Measurements from ENCODE around the gene ACTN1. TPM values are rescaled to one million over a fixed set of nuclear protein-coding genes. Genes with fewer than 3 reads are reported as not detected.

ACTN1 gene
- total and polyA plus RNA-seq, 2 of the 8 experiments (the other 6 are each of a cell fraction or from before 2014, with no cell fraction given) = 236 to 262 TPM

GRCh38 chr14:68979722-68980451 is 785 bp upstream of the ACTN1 start:
- no peak overlapping the region for H2AFZ ChIP-seq (ENCODE audit: low read length)
- ChIA-PET CTCF (ENCODE audit: partially characterized antibody) (interaction anchor here (0.6 to 1.9 kb wide), 12 partner anchors 9 to 219 kb away, joined by 3 to 5 read pairs (median 4); no protein-coding TSS in a partner anchor), POLR2A (ENCODE audit: partially characterized antibody) (interaction anchor here (0.6 to 2.6 kb wide), 29 partner anchors 9 to 173 kb away, joined by 3 to 13 read pairs (median 4); no protein-coding TSS in a partner anchor)
- peak overlapping the region; percentile 84 for H4K5ac ChIP-seq (ENCODE audit: insufficient read length, low read depth, low read length)
- no peaks in the 10 kb centered on the region for H3K9me3 ChIP-seq (ENCODE audit: insufficient read depth in 2 of 2, low read depth in 1 of 2, low read length in 1 of 2)
- H3K4me3 ChIP-seq (ENCODE audit: extremely low read depth in 1 of 4, insufficient read depth in 2 of 4, low read depth in 3 of 4, low read length in 4 of 4) = peak overlapping the region; percentile 61 to 99 (median 82)
- H2BK5ac ChIP-seq (ENCODE audit: low read depth, low read length) = peak overlapping the region; percentile 69; the same call in 1 of the 2 replicates
- DNase-seq (ENCODE audit: low read depth in 1 of 2, low spot score in 2 of 2) (peak in 1 of 2 experiments; percentile 81), FAIRE-seq (no peak)
- H3K14ac ChIP-seq (ENCODE audit: insufficient read length) = no peak overlapping the region
- H3K4me2 ChIP-seq (ENCODE audit: insufficient read depth in 1 of 2, low read depth in 2 of 2, low read length in 2 of 2) = peak overlapping the region; percentile 85 to 92
- peak overlapping the region; percentile 75; the same call in 1 of the 2 replicates for H3K18ac ChIP-seq (ENCODE audit: extremely low read depth, low read length)
- H3K79me2 ChIP-seq (ENCODE audit: control insufficient read depth in 1 of 2, insufficient read depth in 2 of 2, low read length in 2 of 2) = peaks cover 24 to 36% of the 10 kb centered on the region in 2 experiments
- no peak overlapping the region for H3K23ac ChIP-seq (ENCODE audit: insufficient read length)
- no peak overlapping the region for H2AK5ac ChIP-seq (ENCODE audit: low read depth, low read length)
- H3K23me2 ChIP-seq (ENCODE audit: low read depth, low read length) = peaks cover 3% of the 10 kb centered on the region; the same call in 1 of the 2 replicates
- no peak overlapping the region for H3K27ac ChIP-seq (ENCODE audit: low read depth, low read length)
- H3K4me1 ChIP-seq (replicated peaks in 1 of 4; ENCODE audit: control insufficient read depth in 3 of 4, insufficient read depth in 4 of 4, low read length in 3 of 4) = peaks cover 4 to 20% (median 11%) of the 10 kb centered on the region in 4 experiments
- peaks cover 13% of the 10 kb centered on the region for H3K79me1 ChIP-seq (ENCODE audit: low read depth, low read length)
- 2% methylated on average over 31 of the region's 44 CpGs; no CpG with 5 or more reads in 1 of the 2 experiments for WGBS, 2 experiments (ENCODE audit: extremely low coverage in 1 of 2, insufficient coverage in 1 of 2, insufficient read length in 1 of 2, insufficient replicate concordance in 2 of 2, low coverage in 1 of 2, low lambda C conversion rate in 2 of 2, missing lambda C conversion rate in 1 of 2)
- peak overlapping the region; percentile 32 for H3K56ac ChIP-seq (replicated peaks; ENCODE audit: insufficient read length, low read depth, low read length)
- peak overlapping the region; percentile 30; the same call in 1 of the 2 replicates for H2BK12ac ChIP-seq (ENCODE audit: low read depth, low read length)
- H4K20me1 ChIP-seq (replicated peaks in 1 of 2; ENCODE audit: control insufficient read depth in 1 of 2, insufficient read depth in 2 of 2, low read length in 2 of 2) = peaks cover 12 to 15% of the 10 kb centered on the region in 2 experiments
- no peaks in the 10 kb centered on the region; a peak in 1 of 7 replicates for H3K27me3 ChIP-seq (replicated peaks in 1 of 4; ENCODE audit: control insufficient read depth in 3 of 4, extremely low read depth in 1 of 4, insufficient read depth in 3 of 4, low read length in 3 of 4)
- H3K9ac ChIP-seq (replicated peaks in 1 of 4; ENCODE audit: extremely low read depth in 1 of 4, low read depth in 3 of 4, low read length in 3 of 4) = peak overlapping the region in 3 of 4 experiments; percentile 36 to 58 (median 54); a peak in 5 of 7 replicates
- no peak overlapping the region for H2BK20ac ChIP-seq (ENCODE audit: low read length)
- H3K36me3 ChIP-seq (ENCODE audit: control insufficient read depth in 2 of 4, insufficient read depth in 4 of 4, low read length in 3 of 4) = peaks cover 0 to 5% (median under 1%) of the 10 kb centered on the region in 4 experiments; a peak in 3 of 8 replicates
- peak overlapping the region; percentile 16 for H4K91ac ChIP-seq (replicated peaks; ENCODE audit: insufficient read length, low read length)
- H2BK15ac ChIP-seq (ENCODE audit: low read length) = peak overlapping the region; percentile 84; the same call in 1 of the 2 replicates
- peak overlapping the region; percentile 92; the same call in 1 of the 2 replicates for H4K8ac ChIP-seq (ENCODE audit: extremely low read depth, insufficient read depth, low read length)
- H2BK120ac ChIP-seq (replicated peaks; ENCODE audit: low read depth, low read length) = no peak overlapping the region
- no peak overlapping the region for H3K4ac ChIP-seq (replicated peaks; ENCODE audit: insufficient read length, low read depth, low read length)
- no peak for TF ChIP-seq GABPA (IDR thresholded peaks at IDR 0.05; ENCODE audit: borderline replicate concordance, insufficient read depth, low read length)
- peak; percentile 35 for TF ChIP-seq KDM4A (IDR thresholded peaks at IDR 0.05; ENCODE audit: low read depth, low read length, severe bottlenecking)
- no peak for TF ChIP-seq RFX5 (IDR thresholded peaks at IDR 0.05; ENCODE audit: borderline replicate concordance, low read depth, low read length)
- no peak for TF ChIP-seq CBX5 (IDR thresholded peaks at IDR 0.05; ENCODE audit: low read depth, low read length)
- peak in 1 of 2 experiments; percentile 34; a peak in 1 of 3 replicates for TF ChIP-seq POLR2A (IDR thresholded peaks at IDR 0.05; ENCODE audit: control extremely low read depth in 1 of 2, low read depth in 2 of 2, low read length in 2 of 2)
- TF ChIP-seq JUND (IDR thresholded peaks at IDR 0.05; ENCODE audit: low read length) = no peak
- no peak for TF ChIP-seq SIX5 (IDR thresholded peaks at IDR 0.05; ENCODE audit: low read depth, low read length)
- TF ChIP-seq SP2 (IDR thresholded peaks at IDR 0.05; ENCODE audit: low read length) = no peak
- TF ChIP-seq CBX8 (IDR thresholded peaks at IDR 0.05; ENCODE audit: borderline replicate concordance, low read depth, low read length) = no peak
- no peak for TF ChIP-seq KDM5A (IDR thresholded peaks at IDR 0.05; ENCODE audit: low read length)
- no peak for TF ChIP-seq JUN (IDR thresholded peaks at IDR 0.05; ENCODE audit: low read depth, low read length)

All from H1 (cell line).